HepG2 (cell line): Measurements from ENCODE around the gene CBFA2T2. TPM values are rescaled to one million over a fixed set of nuclear protein-coding genes. Genes with fewer than 3 reads are reported as not detected.

ENCODE experiments used
- ATAC-seq: fragments of 200-7000 bp; cut with Tn5 transposase; 3 replicates; pipeline ENCODE4 v1.9.1; 2020; ENCODE audit warnings: mild to moderate bottlenecking, moderate library complexity
- BruUV-seq: library from RNA; stranded (reverse); fragments of 400-500 nt; replicated peaks from 2 replicates; lab custom pipeline; 2021; lab: Mats Ljungman, UMichigan
- CTCF ChIA-PET: fragments of 300-600 bp; formaldehyde crosslinking; extraction: SDS; loops from one replicate; lab custom pipeline; 2021; ENCODE audit warnings: low total read pairs, inconsistent platforms, low intra/inter-chr PET ratio; lab: Yijun Ruan, JAX
- POLR2A ChIA-PET: fragments of 350-600 bp; sonication (Branson Sonifier 250); formaldehyde crosslinking; loops from one replicate; lab custom pipeline; 2020; ENCODE audit warnings: antibody characterized with exemption, inconsistent platforms; lab: Yijun Ruan, JAX
- DNase-seq: peaks from one replicate; pipeline ENCODE4 v3.0.0-alpha.2; 2015; ENCODE audit warnings: low spot score
- FAIRE-seq: peaks from 3 replicates; lab custom pipeline; 2011; peaks lifted over from hg19 to GRCh38; lab: Jason Lieb, UNC
- H2AFZ ChIP-seq: one replicate; pipeline ENCODE4 v1.6.1; 2011; ENCODE audit warnings: low read length, inconsistent platforms
- H3K27ac ChIP-seq: fragments of 300-600 bp; 3 replicates; pipeline ENCODE4 v1.8.0; 2011; ENCODE audit warnings: mixed run types, mild to moderate bottlenecking, mixed read lengths, low read length, inconsistent platforms; ENCODE audit not compliant: insufficient read depth; ENCODE audit errors: extremely low read length
- H3K27me3 ChIP-seq, 2 experiments: fragments of 200-600 bp in 1 of 2; 2 replicates in 1 of 2; 3 replicates in 1 of 2; pipeline versions ENCODE4 v1.6.0 to v1.8.0; 2011; ENCODE audit warnings: low read length in 2 of 2, mild to moderate bottlenecking in 2 of 2, moderate library complexity in 2 of 2, inconsistent platforms in 1 of 2; ENCODE audit not compliant: insufficient read depth in 2 of 2, control insufficient read depth in 1 of 2
- H3K36me3 ChIP-seq, 2 experiments: fragments of 200-600 bp in 1 of 2; replicated peaks in 1 of 2; 2 replicates in 1 of 2; 3 replicates in 1 of 2; pipeline versions ENCODE4 v1.5.1 to v1.8.0; 2011; ENCODE audit warnings: low read length in 2 of 2, inconsistent platforms in 1 of 2; ENCODE audit not compliant: insufficient read depth in 2 of 2, control insufficient read depth in 1 of 2
- H3K4me1 ChIP-seq: 2 replicates; pipeline ENCODE4 v1.5.1; 2012; ENCODE audit warnings: low read length, inconsistent platforms; ENCODE audit not compliant: insufficient read depth
- H3K4me2 ChIP-seq: 2 replicates; pipeline ENCODE4 v1.6.0; 2011; ENCODE audit warnings: low read depth, low read length, inconsistent platforms
- H3K4me3 ChIP-seq, 3 experiments: fragments of 200-600 bp in 1 of 3; sonication (generic), shearing (Covaris generic) in 1 of 3; replicated peaks in 1 of 3; 2 replicates each; pipeline ENCODE4 v1.5.1; 2011 to 2016; ENCODE audit warnings: low read length in 3 of 3, inconsistent platforms in 2 of 3, low read depth in 2 of 3, mild to moderate bottlenecking in 2 of 3, control low read depth in 1 of 3, mixed read lengths in 1 of 3; ENCODE audit not compliant: insufficient read depth in 1 of 3
- H3K79me2 ChIP-seq: one replicate; pipeline ENCODE4 v1.6.1; 2011; ENCODE audit warnings: low read length, inconsistent platforms; ENCODE audit not compliant: insufficient read depth
- H3K9ac ChIP-seq: 2 replicates; pipeline ENCODE4 v1.6.0; 2011; ENCODE audit warnings: mild to moderate bottlenecking, low read depth, low read length, inconsistent platforms; ENCODE audit not compliant: insufficient read depth
- H3K9me3 ChIP-seq: 2 replicates; pipeline ENCODE4 v1.5.1; 2012; ENCODE audit warnings: mild to moderate bottlenecking, low read length
- H4K20me1 ChIP-seq: 2 replicates; pipeline ENCODE4 v1.6.0; 2011; ENCODE audit warnings: inconsistent platforms, mild to moderate bottlenecking, low read length, moderate library complexity; ENCODE audit not compliant: insufficient read depth
- FOXO1 ChIP-seq: sonication (generic); formaldehyde crosslinking; IDR thresholded peaks from 2 replicates; pipeline ENCODE4 v1.4.0; 2020; ENCODE audit warnings: missing genetic modification reagents
- TMF1 ChIP-seq: sonication (generic); formaldehyde crosslinking; IDR thresholded peaks from 2 replicates; pipeline ENCODE4 v1.8.1; 2022; ENCODE audit warnings: low read depth, missing genetic modification reagents
- TOE1 ChIP-seq: sonication (generic); formaldehyde crosslinking; IDR thresholded peaks from 2 replicates; pipeline ENCODE4 v1.4.0; 2020; ENCODE audit warnings: mild to moderate bottlenecking, missing genetic modification reagents
- U2AF2 ChIP-seq: fragments of 200-400 bp; formaldehyde crosslinking; IDR thresholded peaks from 2 replicates; pipeline ENCODE4 v1.6.1; 2017; ENCODE audit warnings: low read depth, mild to moderate bottlenecking, low read length
- ZNF589 ChIP-seq: sonication (generic); formaldehyde crosslinking; conservative IDR thresholded peaks from 2 replicates; pipeline ENCODE4 v1.8.0; 2022; ENCODE audit warnings: mild to moderate bottlenecking, moderate library complexity, missing genetic modification reagents
- WGBS: methylation state at CpG from one replicate; pipeline ENCODE4 v1.1.6; 2017; ENCODE audit warnings: low lambda C conversion rate; 5-methylcytosine and 5-hydroxymethylcytosine counted together
- in situ Hi-C: cut with HindIII; loops from 2 replicates; pipeline ENCODE4 v1.10.0; 2017; ENCODE audit warnings: low pct_unique_long_range_greater_than_20kb; ENCODE audit not compliant: extremely low pct_ligation_motif_present
- intact Hi-C: fragments of 100-400 bp; cut with micrococcal nuclease; formaldehyde crosslinking; loops from one replicate; pipeline ENCODE4 v1.10.0; 2022; ENCODE audit not compliant: unreplicated experiment
- polyA plus RNA-seq, 8 experiments: library from polyadenylated mRNA; depleted of rRNA in 3 of 8; stranded (reverse) in 7 of 8; unstranded in 1 of 8; fragments of >200 nt; fragmentation: Illumina TruSeq in 4 of 8; extraction: Trizol in 4 of 8; gene quantifications; 2 replicates each; pipeline versions ENCODE4 v1.2.1 to v1.2.3, GENCODE V29; 2011 to 2016; ENCODE audit warnings: low read depth in 4 of 8, missing spikeins in 1 of 8, mixed read lengths in 1 of 8; ENCODE audit not compliant: insufficient read depth in 1 of 8
- total RNA-seq, 5 experiments: library from RNA; depleted of rRNA; stranded (reverse); fragments of >200 nt; fragmentation: Illumina TruSeq; extraction: Trizol; gene quantifications; 2 replicates each; pipeline ENCODE4 v1.2.3, GENCODE V29; 2016; ENCODE audit warnings: low read depth in 1 of 5
- TF ChIP-seq, protein P1 (sequence below): sonication (generic); formaldehyde crosslinking; IDR thresholded peaks from 2 replicates; pipeline ENCODE4 v1.9.0; 2022; ENCODE audit warnings: low read depth, missing genetic modification reagents
- TF ChIP-seq, protein P2 (sequence below): sonication (generic); formaldehyde crosslinking; IDR thresholded peaks from 2 replicates; pipeline ENCODE4 v1.5.0; 2020; ENCODE audit warnings: missing genetic modification reagents
- TF ChIP-seq, protein P3 (sequence below): sonication (generic); formaldehyde crosslinking; IDR thresholded peaks from 2 replicates; pipeline ENCODE4 v1.4.0; 2020; ENCODE audit warnings: mild to moderate bottlenecking, missing genetic modification reagents
- TF ChIP-seq, protein P4 (sequence below): sonication (generic); formaldehyde crosslinking; IDR thresholded peaks from 2 replicates; pipeline ENCODE4 v1.5.1; 2020; ENCODE audit warnings: mild to moderate bottlenecking, missing genetic modification reagents

Gene CBFA2T2
- total and polyA plus RNA-seq, 2 of the 13 experiments (the other 11 are each of a cell fraction or from before 2014, with no cell fraction given): 6.3 to 21.2 TPM

DNA sequence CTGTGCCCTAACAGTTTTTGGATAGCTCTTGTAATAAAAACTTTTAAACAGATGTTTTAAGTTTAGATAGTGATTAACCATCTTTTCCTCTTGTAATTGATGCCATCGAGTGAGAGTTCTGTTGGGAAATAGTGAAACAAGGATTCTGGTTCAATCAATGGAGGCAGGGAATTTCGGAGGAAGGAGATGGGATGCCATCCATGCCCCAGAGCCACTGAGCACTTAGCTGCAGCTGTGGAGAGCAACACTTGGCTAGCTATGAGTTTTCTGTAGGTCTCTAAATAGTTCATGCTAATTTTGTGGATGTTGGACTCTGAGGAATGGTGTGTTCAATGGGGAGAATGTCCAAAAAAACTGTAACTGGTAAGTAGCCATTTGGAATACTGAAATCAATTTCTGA lies 16.7 kb downstream of the CBFA2T2 start:
- peaks cover 64% of the 10 kb centered on the region for H3K79me2 ChIP-seq
- FAIRE-seq: no peak
- H3K9me3 ChIP-seq: no peaks in the 10 kb centered on the region
- CTCF ChIA-PET: no interaction called here
- peaks cover 1 to 11% of the 10 kb centered on the region in 2 experiments; a peak in 1 of 5 replicates for H3K36me3 ChIP-seq
- H3K4me3 ChIP-seq: no peak overlapping the region
- H3K4me2 ChIP-seq: no peak overlapping the region
- H3K4me1 ChIP-seq: peaks cover 15% of the 10 kb centered on the region
- POLR2A ChIA-PET: interaction anchor here (1.3 kb wide), 1 partner anchor 17 kb away, joined by 10 read pairs; the partner anchor contains the start of gene CBFA2T2
- intact Hi-C loops: no loop called here
- no peak overlapping the region for H3K9ac ChIP-seq
- WGBS: 83% methylated on average over 2 of the region's 2 CpGs
- H4K20me1 ChIP-seq: no peaks in the 10 kb centered on the region
- DNase-seq: no peak
- H2AFZ ChIP-seq: no peak overlapping the region
- in situ Hi-C loops: no loop called here
- BruUV-seq: no TSS peak
- H3K27me3 ChIP-seq: no peaks in the 10 kb centered on the region
- no peak overlapping the region for H3K27ac ChIP-seq
- no peak for ATAC-seq
- TF ChIP-seq, protein P1, sequence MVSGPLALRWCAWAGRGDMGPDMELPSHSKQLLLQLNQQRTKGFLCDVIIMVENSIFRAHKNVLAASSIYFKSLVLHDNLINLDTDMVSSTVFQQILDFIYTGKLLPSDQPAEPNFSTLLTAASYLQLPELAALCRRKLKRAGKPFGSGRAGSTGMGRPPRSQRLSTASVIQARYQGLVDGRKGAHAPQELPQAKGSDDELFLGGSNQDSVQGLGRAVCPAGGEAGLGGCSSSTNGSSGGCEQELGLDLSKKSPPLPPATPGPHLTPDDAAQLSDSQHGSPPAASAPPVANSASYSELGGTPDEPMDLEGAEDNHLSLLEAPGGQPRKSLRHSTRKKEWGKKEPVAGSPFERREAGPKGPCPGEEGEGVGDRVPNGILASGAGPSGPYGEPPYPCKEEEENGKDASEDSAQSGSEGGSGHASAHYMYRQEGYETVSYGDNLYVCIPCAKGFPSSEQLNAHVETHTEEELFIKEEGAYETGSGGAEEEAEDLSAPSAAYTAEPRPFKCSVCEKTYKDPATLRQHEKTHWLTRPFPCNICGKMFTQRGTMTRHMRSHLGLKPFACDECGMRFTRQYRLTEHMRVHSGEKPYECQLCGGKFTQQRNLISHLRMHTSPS: no peak
- TF ChIP-seq FOXO1 (CRISPR knock-in tag) (no peak), TOE1 (CRISPR knock-in tag) (no peak), ZNF589 (CRISPR knock-in tag) (no peak), TMF1 (CRISPR knock-in tag) (no peak), U2AF2 (no peak)
- TF ChIP-seq, protein P2, sequence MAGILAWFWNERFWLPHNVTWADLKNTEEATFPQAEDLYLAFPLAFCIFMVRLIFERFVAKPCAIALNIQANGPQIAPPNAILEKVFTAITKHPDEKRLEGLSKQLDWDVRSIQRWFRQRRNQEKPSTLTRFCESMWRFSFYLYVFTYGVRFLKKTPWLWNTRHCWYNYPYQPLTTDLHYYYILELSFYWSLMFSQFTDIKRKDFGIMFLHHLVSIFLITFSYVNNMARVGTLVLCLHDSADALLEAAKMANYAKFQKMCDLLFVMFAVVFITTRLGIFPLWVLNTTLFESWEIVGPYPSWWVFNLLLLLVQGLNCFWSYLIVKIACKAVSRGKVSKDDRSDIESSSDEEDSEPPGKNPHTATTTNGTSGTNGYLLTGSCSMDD: no peak
- TF ChIP-seq, protein P3, sequence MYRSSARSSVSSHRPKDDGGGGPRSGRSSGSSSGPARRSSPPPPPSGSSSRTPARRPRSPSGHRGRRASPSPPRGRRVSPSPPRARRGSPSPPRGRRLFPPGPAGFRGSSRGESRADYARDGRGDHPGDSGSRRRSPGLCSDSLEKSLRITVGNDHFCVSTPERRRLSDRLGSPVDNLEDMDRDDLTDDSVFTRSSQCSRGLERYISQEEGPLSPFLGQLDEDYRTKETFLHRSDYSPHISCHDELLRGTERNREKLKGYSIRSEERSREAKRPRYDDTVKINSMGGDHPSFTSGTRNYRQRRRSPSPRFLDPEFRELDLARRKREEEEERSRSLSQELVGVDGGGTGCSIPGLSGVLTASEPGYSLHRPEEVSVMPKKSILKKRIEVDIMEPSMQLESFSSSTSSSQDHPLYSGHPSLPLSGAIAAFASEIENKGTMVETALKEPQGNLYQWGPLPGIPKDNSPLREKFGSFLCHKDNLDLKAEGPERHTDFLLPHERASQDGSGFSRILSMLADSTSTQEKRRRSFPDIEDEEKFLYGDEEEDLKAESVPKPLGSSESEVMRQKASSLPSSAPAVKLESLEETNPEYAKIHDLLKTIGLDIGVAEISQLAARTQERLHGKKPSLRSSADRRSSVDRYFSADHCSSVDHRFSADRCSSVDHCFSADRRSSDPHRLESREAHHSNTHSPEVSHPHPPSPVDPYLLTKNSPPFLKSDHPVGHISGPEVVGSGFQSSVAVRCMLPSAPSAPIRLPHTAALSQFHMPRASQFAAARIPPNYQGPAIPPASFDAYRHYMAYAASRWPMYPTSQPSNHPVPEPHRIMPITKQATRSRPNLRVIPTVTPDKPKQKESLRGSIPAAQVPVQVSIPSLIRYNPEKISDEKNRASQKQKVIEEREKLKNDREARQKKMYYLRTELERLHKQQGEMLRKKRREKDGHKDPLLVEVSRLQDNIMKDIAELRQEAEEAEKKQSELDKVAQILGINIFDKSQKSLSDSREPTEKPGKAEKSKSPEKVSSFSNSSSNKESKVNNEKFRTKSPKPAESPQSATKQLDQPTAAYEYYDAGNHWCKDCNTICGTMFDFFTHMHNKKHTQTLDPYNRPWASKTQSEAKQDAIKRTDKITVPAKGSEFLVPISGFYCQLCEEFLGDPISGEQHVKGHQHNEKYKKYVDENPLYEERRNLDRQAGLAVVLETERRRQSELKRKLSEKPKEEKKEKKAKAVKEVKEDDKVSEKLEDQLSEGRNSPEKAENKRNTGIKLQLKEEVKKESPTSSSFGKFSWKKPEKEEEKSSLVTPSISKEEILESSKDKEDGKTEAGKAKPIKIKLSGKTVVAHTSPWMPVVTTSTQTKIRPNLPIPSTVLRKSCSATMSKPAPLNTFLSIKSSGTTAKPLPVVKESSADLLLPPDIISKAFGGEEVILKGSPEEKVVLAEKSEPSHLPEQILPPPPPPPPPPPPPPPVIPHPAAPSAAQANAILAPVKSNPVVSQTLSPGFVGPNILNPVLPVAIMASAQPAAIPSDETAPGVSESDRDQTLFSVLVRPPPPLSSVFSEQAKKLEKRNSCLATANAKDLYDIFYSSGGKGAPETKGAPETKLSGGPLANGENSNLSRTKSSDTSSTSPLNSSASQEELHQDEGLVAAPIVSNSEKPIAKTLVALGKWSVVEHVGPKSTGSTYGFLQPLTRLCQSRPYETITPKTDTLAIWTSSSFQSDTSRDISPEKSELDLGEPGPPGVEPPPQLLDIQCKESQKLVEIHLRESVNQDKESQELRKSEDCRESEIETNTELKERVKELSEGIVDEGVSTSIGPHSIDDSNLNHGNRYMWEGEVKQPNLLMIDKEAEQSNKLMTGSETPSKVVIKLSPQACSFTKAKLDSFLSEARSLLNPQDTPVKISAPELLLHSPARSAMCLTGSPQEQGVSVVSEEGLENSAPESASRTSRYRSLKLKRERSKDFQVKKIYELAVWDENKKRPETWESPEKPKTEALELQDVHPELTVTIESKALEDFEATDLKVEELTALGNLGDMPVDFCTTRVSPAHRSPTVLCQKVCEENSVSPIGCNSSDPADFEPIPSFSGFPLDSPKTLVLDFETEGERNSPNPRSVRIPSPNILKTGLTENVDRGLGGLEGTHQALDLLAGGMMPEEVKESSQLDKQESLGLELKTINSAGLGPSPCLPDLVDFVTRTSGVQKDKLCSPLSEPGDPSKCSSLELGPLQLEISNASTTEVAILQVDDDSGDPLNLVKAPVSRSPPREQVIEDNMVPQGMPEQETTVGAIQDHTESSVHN (CRISPR knock-in tag): no peak
- TF ChIP-seq, protein P4, sequence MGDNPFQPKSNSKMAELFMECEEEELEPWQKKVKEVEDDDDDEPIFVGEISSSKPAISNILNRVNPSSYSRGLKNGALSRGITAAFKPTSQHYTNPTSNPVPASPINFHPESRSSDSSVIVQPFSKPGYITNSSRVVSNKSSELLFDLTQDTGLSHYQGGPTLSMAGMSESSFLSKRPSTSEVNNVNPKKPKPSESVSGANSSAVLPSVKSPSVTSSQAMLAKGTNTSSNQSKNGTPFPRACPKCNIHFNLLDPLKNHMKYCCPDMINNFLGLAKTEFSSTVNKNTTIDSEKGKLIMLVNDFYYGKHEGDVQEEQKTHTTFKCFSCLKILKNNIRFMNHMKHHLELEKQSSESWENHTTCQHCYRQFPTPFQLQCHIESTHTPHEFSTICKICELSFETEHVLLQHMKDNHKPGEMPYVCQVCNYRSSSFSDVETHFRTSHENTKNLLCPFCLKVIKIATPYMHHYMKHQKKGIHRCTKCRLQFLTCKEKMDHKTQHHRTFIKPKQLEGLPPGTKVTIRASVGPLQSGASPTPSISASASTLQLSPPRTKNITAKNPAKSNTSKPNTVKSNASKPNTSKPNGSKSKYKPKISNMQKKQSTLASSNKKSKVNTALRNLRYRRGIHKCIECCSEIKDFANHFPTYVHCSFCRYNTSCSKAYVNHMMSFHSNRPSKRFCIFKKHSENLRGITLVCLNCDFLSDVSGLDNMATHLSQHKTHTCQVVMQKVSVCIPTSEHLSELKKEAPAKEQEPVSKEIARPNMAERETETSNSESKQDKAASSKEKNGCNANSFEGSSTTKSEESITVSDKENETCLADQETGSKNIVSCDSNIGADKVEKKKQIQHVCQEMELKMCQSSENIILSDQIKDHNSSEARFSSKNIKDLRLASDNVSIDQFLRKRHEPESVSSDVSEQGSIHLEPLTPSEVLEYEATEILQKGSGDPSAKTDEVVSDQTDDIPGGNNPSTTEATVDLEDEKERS (CRISPR knock-in tag): no peak
